Measurements from ENCODE around the gene LAMA5.

LAMA5 gene

GRCh38 chr20:62403331-62403730, 36.2 kb upstream of the LAMA5 start:
- DNase-seq = no peak

- no peak for DNase-seq
Measured at GRCh38 chr20:62402456-62403150, 35.5 kb upstream of the LAMA5 start.

GRCh38 chr20:62401331-62401779, 34.2 kb upstream of the LAMA5 start:
- DNase-seq = no peak

GRCh38 chr20:62400541-62400940, 33.4 kb upstream of the LAMA5 start:
- DNase-seq = no peak

- DNase-seq = no peak
Measured at GRCh38 chr20:62400021-62400420, 32.9 kb upstream of the LAMA5 start.

GRCh38 chr20:62398120-62398821, 31.2 kb upstream of the LAMA5 start:
- DNase-seq = no peak

- no peak for DNase-seq
Measured at GRCh38 chr20:62396367-62397239, 29.5 kb upstream of the LAMA5 start.

GRCh38 chr20:62395311-62396242, 28.5 kb upstream of the LAMA5 start:
- no peak for DNase-seq

- no peak for DNase-seq
Measured at GRCh38 chr20:62394248-62395245, 27.4 kb upstream of the LAMA5 start.

- no peak for DNase-seq
Measured at GRCh38 chr20:62393830-62394229, 26.7 kb upstream of the LAMA5 start.

- DNase-seq = no peak
Measured at GRCh38 chr20:62393335-62393665, 26.2 kb upstream of the LAMA5 start.

- no peak for DNase-seq
Measured at GRCh38 chr20:62392621-62393334, 25.7 kb upstream of the LAMA5 start.

GRCh38 chr20:62392077-62392418, 24.9 kb upstream of the LAMA5 start:
- DNase-seq = no peak

GRCh38 chr20:62391165-62392076, 24.3 kb upstream of the LAMA5 start:
- no peak for DNase-seq

GRCh38 chr20:62390317-62391164, 23.4 kb upstream of the LAMA5 start:
- DNase-seq = no peak

- no peak for DNase-seq
Measured at GRCh38 chr20:62389601-62390087, 22.5 kb upstream of the LAMA5 start.

GRCh38 chr20:62388839-62389600, 21.9 kb upstream of the LAMA5 start:
- no peak for DNase-seq
